ENCODE data around the gene FARSA. TPM values are rescaled to one million over a fixed set of nuclear protein-coding genes. Genes with fewer than 3 reads are reported as not detected.

Gene FARSA
- total and polyA plus RNA-seq, 2 of the 13 experiments (the other 11 are each of a cell fraction or from before 2014, with no cell fraction given): 25.9 to 72.0 TPM

GRCh38 chr19:12956446-12957388, 23.2 kb upstream of the FARSA start, which contains the start of gene GADD45GIP1 (continued):
- TF ChIP-seq ZNF792 (CRISPR knock-in tag; IDR thresholded peaks at IDR 0.05) (peak; percentile 64; the same call in 1 of the 2 replicates), CREBL2 (CRISPR knock-in tag; IDR thresholded peaks at IDR 0.05; ENCODE audit: borderline replicate concordance) (peak; percentile 58; the same call in 1 of the 2 replicates), STAT5B (CRISPR knock-in tag; IDR thresholded peaks at IDR 0.05) (no peak), CHCHD3 (CRISPR knock-in tag; IDR thresholded peaks at IDR 0.05) (no peak), HNF1A (IDR thresholded peaks at IDR 0.05; ENCODE audit: low read depth) (no peak), HNF1A (CRISPR knock-in tag; IDR thresholded peaks at IDR 0.05; ENCODE audit: borderline replicate concordance) (peak; percentile 35; the same call in 1 of the 2 replicates), ZNF550 (CRISPR knock-in tag; IDR thresholded peaks at IDR 0.05; ENCODE audit: borderline replicate concordance) (no peak), NBN (conservative IDR thresholded peaks at IDR 0.05) (no peak), HOXA7 (CRISPR knock-in tag; IDR thresholded peaks at IDR 0.05) (no peak), KIAA2018 (CRISPR knock-in tag; IDR thresholded peaks at IDR 0.05; ENCODE audit: borderline replicate concordance) (no peak), TSC22D2 (CRISPR knock-in tag; IDR thresholded peaks at IDR 0.05; ENCODE audit: borderline replicate concordance) (peak; percentile 53; the same call in 1 of the 2 replicates), ZNF761 (CRISPR knock-in tag; conservative IDR thresholded peaks at IDR 0.05) (0 out of 2 replicates have a peak, but pooled peaks have one; percentile 38), CREB3 (CRISPR knock-in tag; IDR thresholded peaks at IDR 0.05) (no peak), CHD2 (IDR thresholded peaks at IDR 0.05; ENCODE audit: low read depth, low read length) (no peak)

Data from HepG2 (cell line).